HEK293 (cell line): ENCODE measurements around the gene TRIM26.

ENCODE experiments used
- CTCF ChIA-PET: fragments of 350-600 bp; formaldehyde crosslinking; extraction: SDS; loops from one replicate; lab custom pipeline; 2021; ENCODE audit warnings: antibody characterized with exemption; lab: Yijun Ruan, JAX
- POLR2A ChIA-PET: fragments of 300-600 bp; formaldehyde crosslinking; extraction: SDS; loops from one replicate; lab custom pipeline; 2020; ENCODE audit warnings: antibody characterized with exemption, inconsistent platforms; lab: Yijun Ruan, JAX
- H3K27ac ChIP-seq: fragments of 200-500 bp; sonication (Bioruptor generic); 2 replicates; pipeline ENCODE4 v1.5.1; 2014; ENCODE audit warnings: low read depth, low read length, control low read depth, inconsistent platforms; ENCODE audit errors: extremely low read depth
- H3K36me3 ChIP-seq, 2 experiments: fragments of 200-500 bp in 1 of 2; sonication (Bioruptor generic) in 1 of 2; 1 replicate in 1 of 2; 2 replicates in 1 of 2; pipeline ENCODE4 v1.5.1; 2014 to 2017; ENCODE audit warnings: inconsistent platforms in 2 of 2, low read length in 2 of 2; ENCODE audit not compliant: control insufficient read depth in 2 of 2, insufficient read depth in 1 of 2
- H3K4me1 ChIP-seq: fragments of 200-500 bp; sonication (Bioruptor generic); 2 replicates; pipeline ENCODE4 v1.5.1; 2014; ENCODE audit warnings: mild to moderate bottlenecking, low read length, inconsistent platforms; ENCODE audit not compliant: control insufficient read depth, insufficient read depth
- H3K4me3 ChIP-seq: 2 replicates; pipeline ENCODE4 v1.5.1; 2011; ENCODE audit warnings: low read depth, mild to moderate bottlenecking, control low read depth, low read length, moderate library complexity
- H3K9me3 ChIP-seq: fragments of 200-500 bp; sonication (Bioruptor generic); 2 replicates; pipeline ENCODE4 v1.5.1; 2014; ENCODE audit warnings: low read depth, low read length, inconsistent platforms; ENCODE audit not compliant: control insufficient read depth, insufficient read depth
- ATF2 ChIP-seq: fragments of 450-650 bp; formaldehyde crosslinking; IDR thresholded peaks from 2 replicates; pipeline ENCODE4 v1.5.1; 2016; ENCODE audit warnings: missing biosample characterization, missing genetic modification characterization, low read depth
- PRDM2 ChIP-seq: fragments of 450-650 bp; formaldehyde crosslinking; IDR thresholded peaks from 2 replicates; pipeline ENCODE4 v1.5.1; 2016; ENCODE audit warnings: missing biosample characterization, missing genetic modification characterization, borderline replicate concordance
- TRIM28 ChIP-seq: IDR thresholded peaks from 2 replicates; pipeline ENCODE4 v1.6.1; 2011; ENCODE audit warnings: low read length, control low read depth, borderline replicate concordance
- ZBTB11 ChIP-seq: fragments of 450-650 bp; formaldehyde crosslinking; conservative IDR thresholded peaks from 2 replicates; pipeline ENCODE4 v1.5.1; 2016; ENCODE audit warnings: low read depth, missing biosample characterization, missing genetic modification characterization
- ZFP69B ChIP-seq: fragments of 450-650 bp; formaldehyde crosslinking; IDR thresholded peaks from 2 replicates; pipeline ENCODE4 v1.5.1; 2016; ENCODE audit warnings: missing biosample characterization, missing genetic modification characterization
- ZNF19 ChIP-seq: fragments of 450-650 bp; formaldehyde crosslinking; IDR thresholded peaks from 2 replicates; pipeline ENCODE4; 2016; ENCODE audit warnings: missing biosample characterization, missing genetic modification characterization, low read depth
- ZNF366 ChIP-seq: fragments of 450-650 bp; formaldehyde crosslinking; conservative IDR thresholded peaks from 2 replicates; pipeline ENCODE4 v1.5.1; 2016; ENCODE audit warnings: missing biosample characterization, missing genetic modification characterization
- ZNF404 ChIP-seq: fragments of 450-650 bp; formaldehyde crosslinking; IDR thresholded peaks from 2 replicates; pipeline ENCODE4 v1.5.1; 2017; ENCODE audit warnings: missing biosample characterization, missing genetic modification characterization
- ZNF426 ChIP-seq: fragments of 450-650 bp; formaldehyde crosslinking; IDR thresholded peaks from 2 replicates; pipeline ENCODE4 v1.5.1; 2017; ENCODE audit warnings: missing biosample characterization, missing genetic modification characterization, mild to moderate bottlenecking, inconsistent platforms, moderate library complexity
- ZNF639 ChIP-seq: fragments of 450-650 bp; formaldehyde crosslinking; IDR thresholded peaks from 2 replicates; pipeline ENCODE4 v1.5.1; 2016; ENCODE audit warnings: missing biosample characterization, missing genetic modification characterization
- ZNF654 ChIP-seq: fragments of 450-650 bp; formaldehyde crosslinking; IDR thresholded peaks from 2 replicates; pipeline ENCODE4 v1.5.1; 2016; ENCODE audit warnings: low read depth, missing biosample characterization, missing genetic modification characterization
- ZNF707 ChIP-seq: fragments of 450-650 bp; formaldehyde crosslinking; IDR thresholded peaks from 2 replicates; pipeline ENCODE4 v1.5.1; 2016; ENCODE audit warnings: missing biosample characterization, missing genetic modification characterization
- ZNF76 ChIP-seq: fragments of 450-650 bp; formaldehyde crosslinking; IDR thresholded peaks from 2 replicates; pipeline ENCODE4; 2016; ENCODE audit warnings: low read depth, missing biosample characterization, missing genetic modification characterization, borderline replicate concordance
- ZSCAN30 ChIP-seq: fragments of 450-650 bp; IDR thresholded peaks from 2 replicates; pipeline ENCODE4 v1.5.1; 2018; ENCODE audit warnings: missing biosample characterization, mild to moderate bottlenecking, missing genetic modification characterization, moderate library complexity
- TF ChIP-seq, protein P1 (sequence below): fragments of 450-650 bp; formaldehyde crosslinking; conservative IDR thresholded peaks from 2 replicates; pipeline ENCODE4 v1.5.1; 2016; ENCODE audit warnings: low read depth, missing biosample characterization, missing genetic modification characterization

TRIM26 gene

GRCh38 chr6:30171677-30172471 is 41.3 kb downstream of the TRIM26 start (continued):
- TF ChIP-seq, protein P1, sequence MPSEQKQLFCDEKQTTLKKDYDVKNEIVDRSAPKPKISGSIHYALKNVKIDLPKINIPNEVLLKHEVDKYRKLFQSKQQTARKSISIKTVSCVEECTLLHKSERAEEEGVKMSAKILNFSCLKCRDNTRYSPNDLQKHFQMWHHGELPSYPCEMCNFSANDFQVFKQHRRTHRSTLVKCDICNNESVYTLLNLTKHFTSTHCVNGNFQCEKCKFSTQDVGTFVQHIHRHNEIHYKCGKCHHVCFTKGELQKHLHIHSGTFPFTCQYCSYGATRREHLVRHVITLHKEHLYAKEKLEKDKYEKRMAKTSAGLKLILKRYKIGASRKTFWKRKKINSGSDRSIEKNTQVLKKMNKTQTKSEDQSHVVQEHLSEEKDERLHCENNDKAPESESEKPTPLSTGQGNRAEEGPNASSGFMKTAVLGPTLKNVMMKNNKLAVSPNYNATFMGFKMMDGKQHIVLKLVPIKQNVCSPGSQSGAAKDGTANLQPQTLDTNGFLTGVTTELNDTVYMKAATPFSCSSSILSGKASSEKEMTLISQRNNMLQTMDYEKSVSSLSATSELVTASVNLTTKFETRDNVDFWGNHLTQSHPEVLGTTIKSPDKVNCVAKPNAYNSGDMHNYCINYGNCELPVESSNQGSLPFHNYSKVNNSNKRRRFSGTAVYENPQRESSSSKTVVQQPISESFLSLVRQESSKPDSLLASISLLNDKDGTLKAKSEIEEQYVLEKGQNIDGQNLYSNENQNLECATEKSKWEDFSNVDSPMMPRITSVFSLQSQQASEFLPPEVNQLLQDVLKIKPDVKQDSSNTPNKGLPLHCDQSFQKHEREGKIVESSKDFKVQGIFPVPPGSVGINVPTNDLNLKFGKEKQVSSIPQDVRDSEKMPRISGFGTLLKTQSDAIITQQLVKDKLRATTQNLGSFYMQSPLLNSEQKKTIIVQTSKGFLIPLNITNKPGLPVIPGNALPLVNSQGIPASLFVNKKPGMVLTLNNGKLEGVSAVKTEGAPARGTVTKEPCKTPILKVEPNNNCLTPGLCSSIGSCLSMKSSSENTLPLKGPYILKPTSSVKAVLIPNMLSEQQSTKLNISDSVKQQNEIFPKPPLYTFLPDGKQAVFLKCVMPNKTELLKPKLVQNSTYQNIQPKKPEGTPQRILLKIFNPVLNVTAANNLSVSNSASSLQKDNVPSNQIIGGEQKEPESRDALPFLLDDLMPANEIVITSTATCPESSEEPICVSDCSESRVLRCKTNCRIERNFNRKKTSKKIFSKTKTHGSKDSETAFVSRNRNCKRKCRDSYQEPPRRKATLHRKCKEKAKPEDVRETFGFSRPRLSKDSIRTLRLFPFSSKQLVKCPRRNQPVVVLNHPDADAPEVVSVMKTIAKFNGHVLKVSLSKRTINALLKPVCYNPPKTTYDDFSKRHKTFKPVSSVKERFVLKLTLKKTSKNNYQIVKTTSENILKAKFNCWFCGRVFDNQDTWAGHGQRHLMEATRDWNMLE (tag by site-specific recombination): no peak
- TF ChIP-seq TRIM28 (no peak), ZSCAN30 (tag by site-specific recombination) (no peak), ZNF19 (no peak)
- TF ChIP-seq, all 188 proteins: peak for 0

GRCh38 chr6:30169658-30170614 is 43.3 kb downstream of the TRIM26 start:
- ChIA-PET CTCF (interaction anchor here (0.6 to 2.5 kb wide), 11 partner anchors 37 to 363 kb away, joined by 3 to 74 read pairs (median 4); no protein-coding TSS in a partner anchor), POLR2A (no interaction called here)
- no peaks in the 10 kb centered on the region for H3K4me1 ChIP-seq
- H3K4me3 ChIP-seq: no peak overlapping the region
- H3K27ac ChIP-seq: no peak overlapping the region
- H3K9me3 ChIP-seq: no peaks in the 10 kb centered on the region
- no peaks in the 10 kb centered on the region for H3K36me3 ChIP-seq
- TF ChIP-seq ATF2 (tag by site-specific recombination) (no peak), ZNF76 (tag by site-specific recombination) (no peak), ZNF426 (tag by site-specific recombination) (no peak), ZNF639 (tag by site-specific recombination) (no peak), ZFP69B (tag by site-specific recombination) (no peak), PRDM2 (tag by site-specific recombination) (no peak), ZBTB11 (tag by site-specific recombination) (no peak), ZNF654 (peak; percentile 96), ZNF366 (tag by site-specific recombination) (peak; percentile 36; the same call in 1 of the 2 replicates), ZNF707 (no peak), ZNF404 (tag by site-specific recombination) (no peak)
